Neural cell (in vitro differentiated cells): Measurements from ENCODE around the gene CLSTN1. TPM values are rescaled to one million over a fixed set of nuclear protein-coding genes. Genes with fewer than 3 reads are reported as not detected.
"Not testable (repeated sequence)": the region's sequence is repeated elsewhere in the genome, so short reads cannot be mapped to it uniquely, and the experiment has no call there.

ENCODE experiments used
- H2AFZ ChIP-seq: fragments of 200-600, 300-800 bp; sonication (generic), shearing (Covaris generic); 2 replicates; pipeline ENCODE4 v1.6.0; 2014; ENCODE audit warnings: low read depth, mild to moderate bottlenecking, antibody characterized with exemption, low read length, moderate library complexity
- H3F3A ChIP-seq: fragments of 200-600 bp; shearing (Covaris generic); 2 replicates; pipeline ENCODE4 v1.6.1; 2016; ENCODE audit warnings: mild to moderate bottlenecking, moderate library complexity, mixed read lengths, antibody characterized with exemption, low read length; ENCODE audit not compliant: insufficient read depth, poor library complexity, severe bottlenecking
- H3K27ac ChIP-seq: fragments of 200-600, 300-800 bp; sonication (generic), shearing (Covaris generic); 2 replicates; pipeline ENCODE4 v1.5.1; 2014; ENCODE audit warnings: mild to moderate bottlenecking, low read length, moderate library complexity
- H3K27me3 ChIP-seq: fragments of 300-800, 200-600 bp; sonication (generic), shearing (Covaris generic); 2 replicates; pipeline ENCODE4 v1.6.0; 2014; ENCODE audit warnings: mild to moderate bottlenecking, low read depth, low read length, moderate library complexity; ENCODE audit not compliant: insufficient read depth
- H3K36me3 ChIP-seq: fragments of 300-800, 200-600 bp; sonication (generic), shearing (Covaris generic); 2 replicates; pipeline ENCODE4 v1.5.1; 2014; ENCODE audit warnings: mild to moderate bottlenecking, antibody characterized with exemption, low read length, moderate library complexity; ENCODE audit not compliant: insufficient read depth
- H3K4me2 ChIP-seq: fragments of 300-800, 200-600 bp; sonication (generic), shearing (Covaris generic); 2 replicates; pipeline ENCODE4 v1.6.0; 2014; ENCODE audit warnings: mild to moderate bottlenecking, low read length
- H3K4me3 ChIP-seq: fragments of 300-800, 200-600 bp; sonication (generic), shearing (Covaris generic); 2 replicates; pipeline ENCODE4 v1.5.1; 2014; ENCODE audit warnings: mild to moderate bottlenecking, low read length, moderate library complexity
- H3K79me2 ChIP-seq: fragments of 200-600 bp; shearing (Covaris generic); replicated peaks from 2 replicates; pipeline ENCODE4 v1.6.0; 2014; ENCODE audit warnings: mild to moderate bottlenecking, low read length, moderate library complexity; ENCODE audit not compliant: insufficient read depth
- H3K9ac ChIP-seq: fragments of 300-800, 200-600 bp; sonication (generic), shearing (Covaris generic); 2 replicates; pipeline ENCODE4 v1.6.1; 2016; ENCODE audit warnings: mild to moderate bottlenecking, low read length, mixed read lengths
- H3K9me2 ChIP-seq: fragments of 200-600 bp; shearing (Covaris generic); 2 replicates; pipeline ENCODE4 v1.6.1; 2016; ENCODE audit warnings: mild to moderate bottlenecking, low read length, mixed read lengths; ENCODE audit not compliant: insufficient read depth
- H3K9me3 ChIP-seq: fragments of 200-600, 300-800 bp; sonication (generic), shearing (Covaris generic); 2 replicates; pipeline ENCODE4 v1.6.1; 2016; ENCODE audit warnings: mild to moderate bottlenecking, mixed run types, low read length, moderate library complexity, mixed read lengths
- H4K20me1 ChIP-seq: fragments of 200-600 bp; shearing (Covaris generic); 2 replicates; pipeline ENCODE4 v1.6.1; 2016; ENCODE audit warnings: mild to moderate bottlenecking, mixed run types; ENCODE audit not compliant: insufficient read depth
- CTCF ChIP-seq: fragments of 450-650 bp; IDR thresholded peaks from 2 replicates; pipeline ENCODE4 v1.5.1; 2014; ENCODE audit warnings: antibody characterized with exemption, mild to moderate bottlenecking, moderate library complexity; ENCODE audit not compliant: poor library complexity, severe bottlenecking
- EP300 ChIP-seq: fragments of 450-650 bp; conservative IDR thresholded peaks from 2 replicates; pipeline ENCODE4 v1.6.1; 2014; ENCODE audit warnings: antibody characterized with exemption, mild to moderate bottlenecking, moderate library complexity; ENCODE audit not compliant: poor library complexity, severe bottlenecking
- EZH2 ChIP-seq: fragments of 200-600, 300-800 bp; shearing (Covaris generic), sonication (generic); IDR thresholded peaks from 2 replicates; pipeline ENCODE4 v1.6.1; 2014; ENCODE audit warnings: antibody characterized with exemption, low read length, borderline replicate concordance, mild to moderate bottlenecking; ENCODE audit not compliant: insufficient read depth, poor library complexity, severe bottlenecking
- MXI1 ChIP-seq: fragments of 450-650 bp; conservative IDR thresholded peaks from 2 replicates; pipeline ENCODE4 v1.6.1; 2014; ENCODE audit warnings: antibody characterized with exemption, mild to moderate bottlenecking; ENCODE audit not compliant: poor library complexity, severe bottlenecking
- POLR2AphosphoS5 ChIP-seq: IDR thresholded peaks from 2 replicates; pipeline ENCODE4 v1.6.1; 2012
- RAD21 ChIP-seq: fragments of 450-650 bp; conservative IDR thresholded peaks from 2 replicates; pipeline ENCODE4 v1.6.1; 2014; ENCODE audit warnings: antibody characterized with exemption, mild to moderate bottlenecking, moderate library complexity
- REST ChIP-seq: IDR thresholded peaks from 2 replicates; pipeline ENCODE4 v1.6.1; 2012; ENCODE audit warnings: borderline replicate concordance
- SMC3 ChIP-seq: fragments of 450-650 bp; conservative IDR thresholded peaks from 2 replicates; pipeline ENCODE4 v1.6.1; 2014; ENCODE audit warnings: antibody characterized with exemption, mild to moderate bottlenecking, moderate library complexity; ENCODE audit not compliant: poor library complexity
- TAF1 ChIP-seq: IDR thresholded peaks from 2 replicates; pipeline ENCODE4 v1.6.1; 2012; ENCODE audit warnings: low read depth
- polyA plus RNA-seq: library from polyadenylated mRNA; depleted of rRNA; stranded (reverse); fragments of >200 nt; gene quantifications from 2 replicates; pipeline ENCODE4 v1.2.3, GENCODE V29; 2014

CLSTN1 gene
- polyA plus RNA-seq, 1 donor from 2014 or later = 77.2 TPM

GRCh38 chr1:9805006-9805508, 18.7 kb downstream of the CLSTN1 start:
- no peak overlapping the region for H2AFZ ChIP-seq
- no peaks in the 10 kb centered on the region for H3K27me3 ChIP-seq
- H3K4me2 ChIP-seq = no peak overlapping the region
- H3K36me3 ChIP-seq = no peaks in the 10 kb centered on the region
- TF ChIP-seq CTCF (no peak), TAF1 (no peak), RAD21 (no peak), POLR2AphosphoS5 (no peak), REST (no peak), SMC3 (no peak), MXI1 (no peak), EP300 (no peak), EZH2 (no peak)
- H3F3A ChIP-seq = no peaks in the 10 kb centered on the region
- no peak overlapping the region for H3K27ac ChIP-seq
- H3K79me2 ChIP-seq = peaks cover 28% of the 10 kb centered on the region
- no peaks in the 10 kb centered on the region for H3K9me2 ChIP-seq
- no peaks in the 10 kb centered on the region for H4K20me1 ChIP-seq
- no peak overlapping the region for H3K9ac ChIP-seq
- H3K4me3 ChIP-seq = no peak overlapping the region
- H3K9me3 ChIP-seq = no peaks in the 10 kb centered on the region

- H3K79me2 ChIP-seq = peaks cover 28% of the 10 kb centered on the region
- H2AFZ ChIP-seq, H3F3A ChIP-seq, H3K9me3 ChIP-seq, H3K36me3 ChIP-seq, H3K27me3 ChIP-seq, H4K20me1 ChIP-seq, H3K4me2 ChIP-seq, H3K9ac ChIP-seq, H3K9me2 ChIP-seq, H3K27ac ChIP-seq, H3K4me3 ChIP-seq: not testable (repeated sequence)
These were observed 20.5 kb downstream of the CLSTN1 start for GRCh38 chr1:9803003-9803918.
